H9 (cell line): ENCODE measurements around the gene FAM13B. TPM values are rescaled to one million over a fixed set of nuclear protein-coding genes. Genes with fewer than 3 reads are reported as not detected.

ENCODE experiments used
- DNase-seq: peaks from one replicate; pipeline ENCODE4 v3.0.0-alpha.2; 2017
- H2AFZ ChIP-seq: one replicate; pipeline ENCODE4 v1.6.1; 2013; ENCODE audit warnings: mild to moderate bottlenecking, low read length, control low read depth, moderate library complexity
- H2AK5ac ChIP-seq: 2 replicates; pipeline ENCODE4 v1.6.1; 2013; ENCODE audit warnings: low read length, control low read depth, mixed read lengths; ENCODE audit not compliant: insufficient read length
- H2BK120ac ChIP-seq: one replicate; pipeline ENCODE4 v1.6.1; 2013; ENCODE audit warnings: low read depth, mild to moderate bottlenecking, low read length, control low read depth, inconsistent platforms; ENCODE audit not compliant: poor library complexity, severe bottlenecking
- H2BK12ac ChIP-seq: 2 replicates; pipeline ENCODE4 v1.6.1; 2013; ENCODE audit warnings: low read length, control low read depth, mixed read lengths, low read depth; ENCODE audit not compliant: insufficient read length
- H2BK15ac ChIP-seq: 2 replicates; pipeline ENCODE4 v1.6.1; 2013; ENCODE audit warnings: low read depth, low read length, control low read depth
- H2BK20ac ChIP-seq: one replicate; pipeline ENCODE4 v1.6.1; 2013; ENCODE audit warnings: low read depth, mild to moderate bottlenecking, low read length, control low read depth, inconsistent platforms; ENCODE audit not compliant: poor library complexity, severe bottlenecking
- H2BK5ac ChIP-seq: 2 replicates; pipeline ENCODE4 v1.6.1; 2013; ENCODE audit warnings: low read length, control low read depth, mixed read lengths; ENCODE audit not compliant: insufficient read length
- H3K14ac ChIP-seq: 2 replicates; pipeline ENCODE4 v1.6.1; 2013; ENCODE audit warnings: low read length, control low read depth; ENCODE audit not compliant: insufficient read depth
- H3K18ac ChIP-seq: 2 replicates; pipeline ENCODE4 v1.6.1; 2013; ENCODE audit warnings: low read depth, mild to moderate bottlenecking, mixed read lengths, low read length, control low read depth; ENCODE audit not compliant: insufficient read length
- H3K23ac ChIP-seq: 2 replicates; pipeline ENCODE4 v1.6.1; 2013; ENCODE audit warnings: low read length, control low read depth, mixed read lengths, low read depth; ENCODE audit not compliant: insufficient read length
- H3K23me2 ChIP-seq: 2 replicates; pipeline ENCODE4 v1.6.1; 2013; ENCODE audit warnings: low read depth, mild to moderate bottlenecking, mixed read lengths, low read length, control low read depth; ENCODE audit not compliant: insufficient read length, poor library complexity, severe bottlenecking
- H3K27ac ChIP-seq: 2 replicates; pipeline ENCODE4 v1.5.1; 2013; ENCODE audit warnings: low read length, control low read depth, mixed read lengths, low read depth; ENCODE audit not compliant: insufficient read length
- H3K27me3 ChIP-seq: 2 replicates; pipeline ENCODE4 v1.6.1; 2013; ENCODE audit warnings: low read length, control low read depth, inconsistent platforms; ENCODE audit not compliant: insufficient read depth
- H3K4ac ChIP-seq: 2 replicates; pipeline ENCODE4 v1.6.1; 2013; ENCODE audit warnings: low read depth, mild to moderate bottlenecking, control low read depth, inconsistent platforms, low read length, moderate library complexity
- H3K4me1 ChIP-seq: 2 replicates; pipeline ENCODE4 v1.6.1; 2013; ENCODE audit warnings: low read length, control low read depth, inconsistent platforms; ENCODE audit not compliant: insufficient read depth
- H3K4me2 ChIP-seq: 2 replicates; pipeline ENCODE4 v1.6.1; 2013; ENCODE audit warnings: low read length, control low read depth, mixed read lengths; ENCODE audit not compliant: insufficient read length, insufficient read depth
- H3K56ac ChIP-seq: 2 replicates; pipeline ENCODE4 v1.6.1; 2013; ENCODE audit warnings: low read depth, mild to moderate bottlenecking, mixed read lengths, low read length, control low read depth; ENCODE audit not compliant: insufficient read length
- H3K79me1 ChIP-seq: 2 replicates; pipeline ENCODE4 v1.6.1; 2013; ENCODE audit warnings: low read depth, mild to moderate bottlenecking, moderate library complexity, low read length, control low read depth, inconsistent platforms; ENCODE audit not compliant: insufficient read depth, poor library complexity, severe bottlenecking
- H3K79me2 ChIP-seq: 2 replicates; pipeline ENCODE4 v1.6.1; 2013; ENCODE audit warnings: low read length, control low read depth, inconsistent platforms; ENCODE audit not compliant: insufficient read depth
- H3K9ac ChIP-seq: 2 replicates; pipeline ENCODE4 v1.6.1; 2013; ENCODE audit warnings: low read length, control low read depth, mixed read lengths; ENCODE audit not compliant: insufficient read length; ENCODE audit errors: extremely low read depth
- H3K9me3 ChIP-seq: one replicate; pipeline ENCODE4 v1.6.1; 2013; ENCODE audit warnings: low read depth, low read length, inconsistent platforms; ENCODE audit not compliant: control insufficient read depth
- H3T11ph ChIP-seq: one replicate; pipeline ENCODE4 v1.6.1; 2013; ENCODE audit warnings: mild to moderate bottlenecking, low read length, control low read depth, inconsistent platforms
- H4K20me1 ChIP-seq: one replicate; pipeline ENCODE4 v1.6.1; 2013; ENCODE audit not compliant: control insufficient read depth, insufficient read length, insufficient read depth
- H4K5ac ChIP-seq: 2 replicates; pipeline ENCODE4 v1.6.1; 2013; ENCODE audit warnings: low read depth, mild to moderate bottlenecking, mixed read lengths, low read length, control low read depth; ENCODE audit not compliant: insufficient read length
- H4K8ac ChIP-seq: replicated peaks from 2 replicates; pipeline ENCODE4 v1.6.1; 2013; ENCODE audit warnings: low read length, control low read depth, mixed read lengths, low read depth; ENCODE audit not compliant: insufficient read length
- H4K91ac ChIP-seq: 2 replicates; pipeline ENCODE4 v1.6.1; 2013; ENCODE audit warnings: low read depth, mild to moderate bottlenecking, moderate library complexity, mixed read lengths, low read length, control low read depth; ENCODE audit not compliant: insufficient read length
- H3K27ac Mint-ChIP-seq, 3 experiments: 2 replicates in 2 of 3; 3 replicates in 1 of 3; pipeline ENCODE4 v1.8.0; 2020 to 2021; ENCODE audit warnings: mixed read lengths in 3 of 3, mild to moderate bottlenecking in 1 of 3, moderate library complexity in 1 of 3
- H3K27me3 Mint-ChIP-seq: 2 replicates; pipeline ENCODE4 v1.8.0; 2021; ENCODE audit warnings: low read depth, mild to moderate bottlenecking, moderate library complexity, mixed read lengths
- H3K36me3 Mint-ChIP-seq, 3 experiments: 2 replicates in 2 of 3; 3 replicates in 1 of 3; pipeline ENCODE4 v1.8.0; 2020 to 2021; ENCODE audit warnings: low read depth in 3 of 3, mixed read lengths in 3 of 3; ENCODE audit not compliant: insufficient read depth in 1 of 3
- H3K4me1 Mint-ChIP-seq, 2 experiments: 2 replicates each; pipeline ENCODE4 v1.8.0; 2020; ENCODE audit warnings: mixed read lengths in 2 of 2
- H3K4me3 Mint-ChIP-seq, 2 experiments: 2 replicates in 1 of 2; 3 replicates in 1 of 2; pipeline ENCODE4 v1.8.0; 2020 to 2021; ENCODE audit warnings: mild to moderate bottlenecking in 2 of 2, mixed read lengths in 2 of 2, moderate library complexity in 1 of 2
- H3K9me3 Mint-ChIP-seq, 2 experiments: 2 replicates in 1 of 2; 3 replicates in 1 of 2; pipeline ENCODE4 v1.8.0; 2020; ENCODE audit warnings: mild to moderate bottlenecking in 2 of 2, mixed read lengths in 2 of 2, moderate library complexity in 1 of 2
- WGBS: extraction: QIAGEN DNeasy Blood & Tissue Kit; methylation state at CpG from one replicate; pipeline ENCODE4 v1.1.7; 2013; ENCODE audit warnings: missing lambda C conversion rate, low lambda C conversion rate, mixed read lengths; ENCODE audit not compliant: insufficient read length; ENCODE audit errors: extremely low coverage; 5-methylcytosine and 5-hydroxymethylcytosine counted together
- total RNA-seq: library from RNA; stranded (reverse); gene quantifications from 2 replicates; pipeline ENCODE4 v1.2.1, GENCODE V29; 2021
- TF ChIP-seq, protein P1 (sequence below): fragments of 200-600 bp; sonication (generic); conservative IDR thresholded peaks from 3 replicates; pipeline ENCODE4 v1.8.0; 2021; ENCODE audit warnings: antibody characterized with exemption, mild to moderate bottlenecking

FAM13B gene
- total RNA-seq, 1 experiment from 2014 or later = 23.0 TPM

DNA sequence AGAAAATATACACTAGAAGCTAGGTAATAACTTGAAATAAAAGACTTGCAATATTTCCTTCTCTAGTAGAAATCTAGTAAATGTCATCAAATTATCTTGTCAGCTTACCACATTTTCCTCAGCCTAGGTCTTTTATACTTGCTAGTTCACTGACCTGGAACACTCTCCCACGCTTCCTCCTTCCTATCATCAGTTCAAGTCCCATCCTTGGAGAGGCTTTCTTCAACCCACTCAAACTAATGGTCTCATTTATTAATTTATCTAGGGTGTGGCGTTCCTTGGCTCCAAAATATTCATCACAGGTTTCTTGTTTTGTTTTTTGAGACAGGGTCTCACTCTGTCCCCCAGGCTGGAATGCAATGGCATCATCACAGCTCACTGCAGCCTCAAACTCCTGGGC is 2.9 kb downstream of the FAM13B start:
- Histone ChIP-seq H4K5ac (no peak overlapping the region), H3K4me1 (no peaks in the 10 kb centered on the region; the same call in 1 of the 2 replicates), H3K9me3 (no peaks in the 10 kb centered on the region), H3K27ac (no peak overlapping the region), H2BK5ac (no peak overlapping the region), H3K27me3 (no peaks in the 10 kb centered on the region), H3K9ac (no peak overlapping the region), H3K79me2 (peaks cover 42% of the 10 kb centered on the region; the same call in 1 of the 2 replicates), H3K23me2 (peaks cover 10% of the 10 kb centered on the region), H4K91ac (no peak overlapping the region), H3K23ac (no peak overlapping the region), H3K79me1 (no peaks in the 10 kb centered on the region), H4K8ac (no peak overlapping the region), H2BK12ac (no peak overlapping the region), H3T11ph (no peak overlapping the region), H4K20me1 (no peaks in the 10 kb centered on the region), H2AK5ac (no peak overlapping the region), H2AFZ (no peak overlapping the region), H3K14ac (no peak overlapping the region), H3K56ac (no peak overlapping the region), H2BK20ac (no peak overlapping the region), H3K4me2 (no peak overlapping the region), H3K4ac (no peak overlapping the region), H2BK120ac (no peak overlapping the region), H2BK15ac (no peak overlapping the region), H3K18ac (no peak overlapping the region)
- H3K36me3 Mint-ChIP-seq = peaks cover 0 to 14% (median 5%) of the 10 kb centered on the region in 3 experiments; a peak in 6 of 7 replicates
- H3K4me3 Mint-ChIP-seq = peak overlapping the region in 1 of 2 experiments; percentile 14; a peak in 1 of 5 replicates
- DNase-seq = no peak
- no peaks in the 10 kb centered on the region; a peak in 1 of 5 replicates for H3K9me3 Mint-ChIP-seq
- TF ChIP-seq, protein P1, sequence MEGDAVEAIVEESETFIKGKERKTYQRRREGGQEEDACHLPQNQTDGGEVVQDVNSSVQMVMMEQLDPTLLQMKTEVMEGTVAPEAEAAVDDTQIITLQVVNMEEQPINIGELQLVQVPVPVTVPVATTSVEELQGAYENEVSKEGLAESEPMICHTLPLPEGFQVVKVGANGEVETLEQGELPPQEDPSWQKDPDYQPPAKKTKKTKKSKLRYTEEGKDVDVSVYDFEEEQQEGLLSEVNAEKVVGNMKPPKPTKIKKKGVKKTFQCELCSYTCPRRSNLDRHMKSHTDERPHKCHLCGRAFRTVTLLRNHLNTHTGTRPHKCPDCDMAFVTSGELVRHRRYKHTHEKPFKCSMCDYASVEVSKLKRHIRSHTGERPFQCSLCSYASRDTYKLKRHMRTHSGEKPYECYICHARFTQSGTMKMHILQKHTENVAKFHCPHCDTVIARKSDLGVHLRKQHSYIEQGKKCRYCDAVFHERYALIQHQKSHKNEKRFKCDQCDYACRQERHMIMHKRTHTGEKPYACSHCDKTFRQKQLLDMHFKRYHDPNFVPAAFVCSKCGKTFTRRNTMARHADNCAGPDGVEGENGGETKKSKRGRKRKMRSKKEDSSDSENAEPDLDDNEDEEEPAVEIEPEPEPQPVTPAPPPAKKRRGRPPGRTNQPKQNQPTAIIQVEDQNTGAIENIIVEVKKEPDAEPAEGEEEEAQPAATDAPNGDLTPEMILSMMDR = no peak
- H3K27ac Mint-ChIP-seq = peak overlapping the region in 1 of 3 experiments; percentile 46; a peak in 2 of 7 replicates
- no CpG with 5 or more reads among the region's 2 CpGs for WGBS
- H3K4me1 Mint-ChIP-seq = peaks cover 27 to 32% of the 10 kb centered on the region in 2 experiments
- peaks cover 2% of the 10 kb centered on the region; the same call in 1 of the 2 replicates for H3K27me3 Mint-ChIP-seq
